ENCODE data around the gene COL1A1.

The COL1A1 gene

DNA sequence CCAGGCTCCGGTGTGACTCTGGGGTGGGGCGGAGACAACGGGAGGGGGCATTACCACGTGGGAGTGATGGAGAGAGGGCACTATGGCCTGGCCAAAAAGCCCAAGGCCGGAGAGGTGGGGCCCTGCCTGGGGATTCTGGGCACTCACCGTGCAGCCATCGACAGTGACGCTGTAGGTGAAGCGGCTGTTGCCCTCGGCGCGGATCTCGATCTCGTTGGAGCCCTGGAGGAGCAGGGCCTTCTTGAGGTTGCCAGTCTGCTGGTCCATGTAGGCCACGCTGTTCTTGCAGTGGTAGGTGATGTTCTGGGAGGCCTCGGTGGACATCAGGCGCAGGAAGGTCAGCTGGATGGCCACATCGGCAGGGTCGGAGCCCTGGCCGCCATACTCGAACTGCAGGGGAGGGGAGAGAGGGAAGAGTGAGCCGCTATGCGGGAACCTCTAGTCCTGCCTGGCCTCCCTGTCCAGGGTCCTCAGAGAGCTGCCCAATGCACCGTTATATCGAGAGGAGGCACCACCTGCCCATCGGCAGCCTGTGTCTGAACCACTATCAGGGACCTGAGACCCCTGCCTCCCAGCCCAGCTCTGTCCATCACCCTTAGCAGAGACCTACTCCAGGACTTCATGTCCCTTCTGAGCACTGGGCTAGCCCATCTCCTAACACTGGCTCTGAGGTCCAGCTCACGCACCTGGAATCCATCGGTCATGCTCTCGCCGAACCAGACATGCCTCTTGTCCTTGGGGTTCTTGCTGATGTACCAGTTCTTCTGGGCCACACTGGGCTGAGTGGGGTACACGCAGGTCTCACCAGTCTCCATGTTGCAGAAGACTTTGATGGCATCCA is 15.6 kb downstream of the COL1A1 start:
- no peak for DNase-seq

DNA sequence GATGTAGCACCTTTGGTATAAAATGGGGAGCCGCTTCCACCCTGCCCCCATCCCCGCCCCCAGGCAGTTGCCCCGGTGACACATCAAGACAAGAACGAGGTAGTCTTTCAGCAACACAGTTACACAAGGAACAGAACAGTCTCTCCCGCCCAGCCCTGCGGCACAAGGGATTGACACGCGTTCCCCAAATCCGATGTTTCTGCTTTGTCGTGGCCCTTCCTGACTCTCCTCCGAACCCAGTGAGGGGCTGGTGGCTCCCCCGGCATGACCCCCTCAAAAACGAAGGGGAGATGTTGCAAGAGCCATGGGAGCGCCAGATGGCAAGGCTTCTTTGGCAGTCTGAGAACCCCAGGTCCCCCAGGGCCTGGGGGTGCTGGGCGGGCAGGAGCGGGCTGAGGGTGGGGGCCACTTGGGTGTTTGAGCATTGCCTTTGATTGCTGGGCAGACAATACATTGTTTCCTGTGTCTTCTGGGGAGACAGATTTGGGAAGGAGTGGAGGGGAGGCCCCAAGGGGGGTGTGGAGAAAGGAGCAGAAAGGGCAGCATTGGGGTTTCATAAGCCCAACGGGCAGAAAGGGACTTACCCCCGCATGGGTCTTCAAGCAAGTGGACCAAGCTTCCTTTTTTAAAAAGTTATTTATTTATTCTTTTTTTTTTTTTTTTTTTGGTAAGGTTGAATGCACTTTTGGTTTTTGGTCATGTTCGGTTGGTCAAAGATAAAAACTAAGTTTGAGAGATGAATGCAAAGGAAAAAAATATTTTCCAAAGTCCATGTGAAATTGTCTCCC is 16.6 kb downstream of the COL1A1 start:
- DNase-seq = no peak

DNA sequence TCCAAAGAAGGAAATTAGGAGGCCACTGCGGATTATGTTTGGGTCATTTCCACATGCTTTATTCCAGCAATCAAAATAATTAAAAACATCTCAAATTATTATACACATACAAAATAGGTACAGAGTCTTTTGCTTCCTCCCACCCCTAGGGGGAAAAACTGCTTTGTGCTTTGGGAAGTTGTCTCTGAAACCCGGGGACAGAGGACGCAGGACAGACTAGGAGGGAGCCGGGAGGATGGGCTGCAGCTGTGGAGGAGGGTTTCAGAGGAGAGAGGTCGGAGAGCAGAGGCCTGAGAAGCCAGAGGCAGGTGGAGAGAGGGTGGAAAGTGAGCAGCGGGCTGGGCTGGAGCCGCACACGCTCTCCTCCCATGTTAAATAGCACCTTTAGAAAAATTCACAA is 17.4 kb downstream of the COL1A1 start:
- DNase-seq = no peak

DNA sequence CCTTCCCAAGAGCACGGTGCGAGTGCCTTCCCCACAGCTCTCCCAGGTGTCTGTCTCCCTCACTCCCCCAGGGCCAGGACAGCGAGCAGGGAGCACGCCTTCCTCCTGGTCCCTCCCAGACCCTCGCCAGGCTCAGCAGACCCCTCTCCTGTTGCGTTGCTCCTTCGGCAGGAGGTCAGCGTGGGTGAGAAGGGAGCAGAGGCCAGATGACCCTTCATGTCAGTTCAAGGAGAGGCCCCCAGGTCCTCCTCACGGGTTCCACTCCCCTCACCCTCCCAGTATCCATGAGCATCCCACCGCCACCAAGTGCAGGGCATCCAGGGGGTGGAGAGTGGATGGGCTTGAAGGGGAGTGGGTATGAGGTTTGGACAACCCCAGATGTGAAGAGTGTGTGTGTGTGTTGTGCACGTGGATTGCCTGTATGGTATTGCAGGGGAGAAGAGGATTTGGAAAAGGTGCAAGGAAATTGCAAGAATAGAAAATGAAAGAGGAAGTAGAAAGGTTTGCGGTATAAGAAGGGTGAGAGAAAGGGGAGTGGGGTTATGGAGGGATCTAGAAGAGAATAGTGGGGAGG is 17.9 kb downstream of the COL1A1 start:
- DNase-seq = no peak

DNA sequence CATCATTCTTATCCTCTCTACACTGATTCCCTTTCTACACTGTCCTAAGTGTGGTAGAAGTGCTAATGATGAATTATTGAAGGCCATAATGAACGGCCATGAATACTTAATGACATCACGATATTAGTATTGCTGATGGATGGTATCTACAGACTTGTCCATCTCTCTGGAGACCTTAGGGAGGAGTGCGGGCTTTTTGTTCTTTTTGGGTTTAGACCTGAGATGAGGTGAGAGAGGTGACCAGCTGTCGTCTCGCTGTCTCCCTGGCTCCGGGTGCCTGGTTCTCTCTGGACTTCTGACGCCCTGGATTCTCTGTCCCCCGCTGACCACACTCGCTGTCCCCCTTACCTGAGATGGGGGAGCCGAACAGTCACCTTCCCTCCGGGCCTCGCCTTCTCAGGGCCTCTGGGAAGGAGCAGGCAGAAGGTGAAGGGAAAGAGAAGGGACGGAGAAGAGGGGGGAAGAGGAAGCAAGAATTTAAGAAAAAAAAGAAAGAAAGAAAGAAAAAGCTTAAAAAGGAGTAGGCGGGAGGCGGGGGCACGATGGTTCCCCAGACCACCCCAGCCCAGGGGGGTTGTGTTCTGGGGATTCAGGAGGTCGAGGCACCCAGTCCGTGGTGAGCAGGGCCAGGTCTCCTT is 18.5 kb downstream of the COL1A1 start:
- DNase-seq = no peak

DNA sequence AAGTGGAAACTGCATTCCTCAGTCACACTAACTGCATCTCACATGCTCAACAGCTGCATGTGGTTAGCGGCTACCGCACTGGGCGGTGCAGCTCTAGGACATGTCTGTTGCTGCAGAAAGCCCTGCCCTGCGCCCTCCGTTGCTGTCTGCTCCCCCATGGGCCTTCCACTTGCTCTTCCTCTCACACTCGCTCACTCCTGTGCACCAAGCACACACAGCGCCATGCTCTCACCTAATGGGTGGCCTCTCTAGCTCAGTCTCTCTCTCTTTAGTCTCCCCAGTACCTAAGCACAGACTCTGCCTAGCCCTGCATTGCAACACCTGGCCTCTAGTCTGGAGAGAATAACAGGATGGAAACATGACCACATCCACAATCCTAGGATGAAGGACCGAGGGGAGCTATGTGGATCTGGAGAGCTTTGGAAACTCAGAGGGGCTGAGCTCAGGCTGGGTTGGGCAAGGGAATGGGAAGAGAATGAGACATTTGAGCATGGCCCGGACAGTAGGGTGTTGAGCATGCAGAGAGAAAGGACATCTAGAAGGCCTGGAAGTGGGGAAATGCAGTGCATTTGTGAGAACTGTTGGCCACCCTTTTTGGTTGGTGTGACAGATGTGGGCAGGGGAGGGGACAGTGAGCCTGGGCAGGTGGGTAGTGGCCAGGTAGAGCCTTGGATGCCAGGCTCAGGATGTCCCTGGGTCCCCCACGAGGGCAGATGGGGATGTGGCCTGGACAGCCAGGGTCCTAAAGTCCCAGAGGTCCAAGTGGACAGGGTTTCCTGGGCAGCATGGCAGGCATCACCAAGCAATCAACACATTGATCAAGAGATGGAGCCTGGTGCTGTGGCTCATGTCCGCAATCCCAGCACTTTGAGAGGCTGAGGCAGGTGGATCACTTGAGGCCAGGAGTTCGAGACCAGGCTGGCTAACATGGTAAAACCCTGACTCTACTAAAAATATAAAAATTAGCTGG is 19.6 kb downstream of the COL1A1 start:
- DNase-seq = no peak

DNA sequence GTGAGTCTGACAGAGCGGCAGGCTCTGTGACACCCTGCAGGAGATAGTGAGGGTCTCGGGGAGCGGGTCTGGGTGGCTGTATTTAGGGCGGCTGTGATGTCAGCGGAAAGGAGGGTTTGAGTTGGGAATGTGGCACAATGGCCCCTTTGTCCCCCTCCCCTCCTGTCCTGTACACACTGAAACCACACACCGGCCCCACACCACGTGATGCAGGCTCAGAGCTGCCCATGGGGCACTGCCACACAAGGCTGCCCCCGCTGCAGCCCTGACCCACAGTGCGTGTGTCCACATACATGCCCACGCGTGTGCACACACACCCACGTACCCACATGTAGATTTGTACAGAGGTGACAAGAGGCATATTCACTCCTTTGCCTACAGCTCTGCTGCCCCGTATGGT is 20.3 kb downstream of the COL1A1 start:
- DNase-seq = no peak

DNA sequence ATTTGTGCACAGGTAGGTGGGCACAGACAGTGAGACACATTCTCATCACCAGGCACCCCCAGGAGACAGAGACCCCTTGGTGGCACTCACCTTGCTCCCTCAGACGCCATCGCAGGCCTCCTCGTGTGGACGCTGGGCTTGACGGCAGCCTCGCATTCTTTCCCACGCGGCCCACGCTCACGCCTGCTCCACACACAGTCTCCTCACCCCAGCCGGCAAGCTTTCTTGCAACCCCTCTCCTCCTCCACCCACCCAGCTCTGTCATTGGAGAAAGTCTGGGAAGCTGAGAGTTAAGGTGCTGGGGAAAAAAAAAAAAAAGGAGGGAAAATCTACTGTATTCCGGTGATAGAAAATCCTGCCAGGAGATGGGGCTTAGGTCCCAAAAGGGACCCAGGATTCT is 20.8 kb downstream of the COL1A1 start:
- DNase-seq = no peak

DNA sequence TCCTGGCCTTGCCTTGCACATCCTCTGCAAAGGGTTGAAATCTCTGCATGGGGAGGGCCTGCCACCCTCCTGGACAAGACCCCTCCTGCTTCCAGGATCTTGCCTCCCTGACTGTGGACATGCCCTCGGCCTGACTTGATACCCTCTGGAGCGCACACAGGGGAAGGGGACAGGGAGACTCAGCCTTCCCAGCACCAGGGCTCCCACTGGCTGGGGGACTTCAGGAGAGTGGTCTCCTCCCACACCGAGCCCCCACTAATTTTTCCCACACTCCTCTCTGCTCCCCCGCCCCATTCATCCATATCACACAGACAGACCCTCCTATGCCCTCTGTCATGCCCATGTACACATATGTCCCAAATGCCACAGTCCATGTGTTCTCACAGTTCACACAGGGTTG is 21.3 kb downstream of the COL1A1 start:
- no peak for DNase-seq

DNA sequence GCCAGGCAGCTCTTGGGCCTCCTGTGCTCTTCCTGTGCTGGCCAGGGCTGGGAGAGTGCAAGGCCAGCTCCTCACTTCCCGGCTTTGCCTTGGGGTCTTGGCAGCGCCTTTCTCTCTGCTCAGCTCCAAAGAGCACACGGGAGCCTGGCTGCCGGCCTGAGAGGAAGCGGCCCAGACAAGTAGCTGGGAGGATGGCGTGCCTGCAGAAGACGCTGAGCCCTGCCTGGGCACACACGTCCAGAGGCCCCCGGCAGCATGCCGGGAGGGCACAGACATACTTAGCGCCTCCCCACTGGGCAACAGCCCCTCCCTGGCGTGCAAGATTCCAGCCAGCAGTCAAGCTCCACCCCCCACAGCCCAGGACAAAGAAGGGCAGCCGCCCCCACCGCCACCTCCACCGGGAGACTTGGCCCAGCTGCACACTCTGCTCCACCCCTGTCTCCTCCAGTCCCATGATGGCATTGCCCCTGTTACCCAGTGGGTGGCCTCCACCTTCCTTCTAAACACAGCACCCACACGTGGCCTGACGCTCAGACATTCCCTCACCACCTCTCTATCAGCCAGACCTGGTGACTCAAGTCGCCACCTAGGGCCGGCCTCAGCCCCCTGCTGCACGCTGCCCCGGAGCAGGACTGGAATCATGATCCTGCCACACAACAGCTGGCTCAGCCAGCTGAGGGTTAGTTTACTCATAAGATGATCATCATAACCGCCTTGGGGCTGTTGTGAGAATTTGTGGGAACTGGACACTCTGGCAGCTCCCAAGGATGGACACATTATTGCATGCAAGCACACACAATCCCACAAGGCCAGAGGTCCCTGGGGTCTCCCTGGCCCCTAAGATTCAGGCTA is 23.2 kb downstream of the COL1A1 start:
- DNase-seq = peak; percentile 45

DNA sequence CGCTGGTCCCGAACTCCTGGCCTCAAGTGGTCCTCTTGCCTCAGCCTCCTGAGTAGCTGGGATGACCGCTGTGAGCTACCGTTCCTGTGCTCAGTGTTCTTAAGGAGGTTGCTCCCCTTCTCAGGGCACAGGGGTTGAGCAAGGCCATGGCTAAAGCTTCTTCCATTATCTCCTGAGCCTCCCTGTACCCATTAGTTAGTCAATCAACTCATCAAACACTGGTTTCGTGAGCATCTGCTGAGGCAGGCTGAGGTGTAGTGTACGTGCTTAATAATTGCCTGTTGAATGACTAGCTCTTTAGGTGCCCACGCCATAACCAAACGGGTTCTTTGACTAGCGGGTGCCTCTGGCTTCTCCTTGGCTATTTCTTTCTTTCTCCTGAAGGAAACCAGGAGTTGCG is 24.0 kb downstream of the COL1A1 start:
- DNase-seq = no peak

DNA sequence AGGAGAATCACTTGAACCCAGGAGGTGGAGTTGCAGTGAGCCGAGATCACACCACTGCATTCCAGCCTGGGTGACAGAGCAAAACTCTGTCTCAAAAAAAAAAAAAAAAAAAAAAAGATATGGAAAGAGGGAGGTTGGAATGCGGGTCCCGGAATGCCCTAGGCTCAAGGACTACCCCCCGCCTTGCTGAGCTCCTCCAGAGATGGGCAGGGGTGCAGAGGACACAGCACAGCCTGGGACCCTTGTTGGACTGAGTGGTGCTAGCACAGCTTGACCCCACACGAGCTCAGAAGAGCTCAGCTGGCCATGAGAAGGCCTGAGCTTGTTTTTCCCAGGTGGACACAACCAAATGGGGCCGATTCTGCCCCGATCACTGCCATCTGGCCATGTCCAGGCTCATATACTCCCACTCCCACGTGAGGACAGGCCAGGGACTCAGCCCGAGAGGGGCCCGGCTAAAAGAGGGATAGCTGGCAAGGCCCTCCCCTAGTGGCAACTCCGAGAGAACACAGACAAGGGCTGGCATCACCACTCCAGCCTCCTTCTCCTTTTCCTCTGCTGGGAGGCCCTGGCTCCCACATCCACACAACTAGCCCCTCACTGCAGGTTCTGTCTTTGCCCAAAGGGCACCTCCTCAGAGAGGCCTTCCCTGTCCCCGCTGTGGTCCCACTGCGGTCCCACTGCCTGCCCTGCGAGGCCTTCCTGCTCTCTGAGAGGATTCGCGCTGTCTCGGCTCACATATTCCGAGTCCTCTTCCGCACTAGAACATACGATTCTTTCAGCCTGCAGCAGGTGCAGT is 24.7 kb downstream of the COL1A1 start:
- no peak for DNase-seq

DNA sequence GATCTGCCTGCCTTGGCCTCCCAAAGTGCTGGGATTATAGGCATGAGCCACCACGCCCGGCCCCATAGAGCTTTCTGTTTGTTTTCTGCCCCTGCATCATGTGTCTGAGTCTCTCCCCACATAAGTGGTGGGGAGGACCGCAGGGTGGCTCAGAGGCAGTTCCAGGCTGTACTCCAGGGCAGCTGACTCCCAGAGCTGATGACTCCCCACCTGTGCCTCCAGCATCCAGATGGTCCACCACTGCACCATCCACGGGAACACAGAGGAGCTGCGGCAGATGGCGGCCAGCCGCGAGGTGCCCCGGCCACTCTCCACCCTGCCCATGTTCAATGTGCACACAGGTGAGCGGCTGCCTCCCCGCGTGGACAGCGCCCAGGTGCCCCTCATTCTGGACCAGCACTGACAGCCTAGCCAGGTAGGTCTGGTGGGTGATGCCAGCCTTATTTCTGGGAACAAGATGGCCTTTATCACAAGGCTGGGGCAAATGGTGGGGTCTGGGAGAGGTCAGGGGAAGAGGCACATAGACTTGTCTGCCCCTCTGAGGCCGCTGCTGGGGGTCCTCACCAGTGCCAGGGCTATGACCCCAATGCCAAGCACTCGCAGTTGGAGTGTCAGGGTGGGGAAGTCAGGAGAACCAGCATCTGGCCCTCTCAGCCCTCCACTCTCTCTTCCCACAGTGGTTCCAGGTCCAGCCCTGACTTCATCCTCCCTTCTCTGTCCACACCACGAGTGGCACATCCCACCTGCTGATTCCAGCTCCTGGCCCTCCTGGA is 26.2 kb downstream of the COL1A1 start:
- DNase-seq = no peak

DNA sequence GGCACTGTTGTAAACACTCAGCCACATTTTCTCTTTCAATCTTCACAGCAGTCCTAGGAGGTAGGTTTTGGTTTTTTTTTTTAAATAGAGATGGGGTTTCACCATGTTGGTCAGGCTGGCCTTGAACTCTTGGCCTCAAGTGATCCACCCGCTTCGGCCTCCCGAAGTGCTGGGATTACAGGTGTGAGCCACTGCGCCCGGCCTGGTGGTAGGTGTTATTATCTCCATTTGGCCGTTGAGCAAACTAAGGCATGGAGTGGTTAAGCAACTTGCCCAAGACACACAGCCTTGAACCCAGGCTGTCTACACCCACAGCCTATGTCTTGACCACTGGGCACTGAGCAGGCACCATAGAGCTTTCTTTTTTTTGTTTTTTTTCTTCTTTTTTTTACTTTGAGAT is 27.0 kb downstream of the COL1A1 start:
- no peak for DNase-seq

DNA sequence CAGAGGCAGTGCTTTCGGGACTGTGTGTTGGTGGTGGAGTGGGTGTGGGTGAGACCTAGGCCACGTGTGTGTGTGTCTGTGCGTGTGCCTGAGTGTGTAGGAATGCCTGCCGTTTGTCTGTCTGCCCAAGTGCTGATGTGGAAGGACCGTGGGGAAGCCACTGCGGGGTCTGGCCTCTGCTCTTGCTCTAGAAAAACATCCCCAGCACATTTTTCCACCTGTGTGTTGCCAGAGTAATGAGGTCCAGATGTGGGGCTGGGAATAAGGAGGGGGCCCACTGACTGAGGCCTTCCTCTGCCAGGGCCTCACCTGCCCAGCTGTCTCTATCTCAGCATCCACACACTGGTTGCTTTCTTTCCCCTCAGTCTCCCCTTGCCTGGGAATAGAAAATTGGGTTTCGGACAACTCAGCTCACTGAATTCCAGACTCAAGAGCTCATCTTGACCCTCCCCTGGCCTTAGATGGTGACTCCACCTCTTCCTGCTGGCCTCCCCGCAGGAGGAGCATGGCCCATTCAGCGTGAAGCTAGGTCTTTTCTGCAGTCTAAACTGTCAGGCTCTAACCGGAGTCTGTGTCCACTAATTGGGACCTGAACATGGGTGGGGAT is 28.0 kb downstream of the COL1A1 start:
- DNase-seq = no peak

DNA sequence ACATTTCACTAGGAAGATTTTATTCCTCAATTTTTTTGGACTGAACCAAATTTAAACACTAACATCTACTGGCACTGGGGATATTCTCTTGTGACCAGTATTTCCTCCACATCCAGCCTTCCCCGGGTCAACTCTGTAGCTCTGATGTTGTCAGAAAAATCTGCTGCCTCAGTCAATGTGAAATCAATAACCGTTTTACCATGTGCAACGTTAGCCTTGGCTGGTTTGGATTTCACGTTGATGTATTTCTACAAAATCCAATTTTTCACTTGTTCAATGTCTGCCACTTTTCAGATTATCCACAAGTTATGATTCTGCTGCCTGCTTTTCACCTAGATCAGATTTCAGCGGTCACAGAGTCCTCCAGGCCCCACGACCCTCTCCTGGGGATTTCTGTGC is 28.5 kb downstream of the COL1A1 start:
- no peak for DNase-seq

DNA sequence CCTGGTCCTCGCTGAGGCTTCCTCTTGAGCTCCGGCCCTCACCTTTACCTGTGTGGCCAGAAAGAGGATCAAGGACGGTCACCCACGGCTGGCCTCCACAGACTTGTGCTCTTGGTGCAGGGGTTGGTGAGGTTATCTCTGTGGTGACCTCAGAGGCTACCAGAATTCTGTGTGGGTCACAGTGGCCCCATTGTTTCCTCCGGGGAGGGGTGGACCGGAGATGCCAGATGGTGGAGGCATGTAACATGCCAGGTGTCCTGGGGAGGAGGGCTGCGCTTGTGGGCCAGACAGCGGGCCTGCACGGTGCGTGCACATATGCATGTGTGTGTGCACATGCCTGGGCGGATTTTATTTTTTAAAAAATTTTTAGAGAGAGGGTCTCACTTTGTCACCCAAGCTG is 29.3 kb downstream of the COL1A1 start:
- no peak for DNase-seq

DNA sequence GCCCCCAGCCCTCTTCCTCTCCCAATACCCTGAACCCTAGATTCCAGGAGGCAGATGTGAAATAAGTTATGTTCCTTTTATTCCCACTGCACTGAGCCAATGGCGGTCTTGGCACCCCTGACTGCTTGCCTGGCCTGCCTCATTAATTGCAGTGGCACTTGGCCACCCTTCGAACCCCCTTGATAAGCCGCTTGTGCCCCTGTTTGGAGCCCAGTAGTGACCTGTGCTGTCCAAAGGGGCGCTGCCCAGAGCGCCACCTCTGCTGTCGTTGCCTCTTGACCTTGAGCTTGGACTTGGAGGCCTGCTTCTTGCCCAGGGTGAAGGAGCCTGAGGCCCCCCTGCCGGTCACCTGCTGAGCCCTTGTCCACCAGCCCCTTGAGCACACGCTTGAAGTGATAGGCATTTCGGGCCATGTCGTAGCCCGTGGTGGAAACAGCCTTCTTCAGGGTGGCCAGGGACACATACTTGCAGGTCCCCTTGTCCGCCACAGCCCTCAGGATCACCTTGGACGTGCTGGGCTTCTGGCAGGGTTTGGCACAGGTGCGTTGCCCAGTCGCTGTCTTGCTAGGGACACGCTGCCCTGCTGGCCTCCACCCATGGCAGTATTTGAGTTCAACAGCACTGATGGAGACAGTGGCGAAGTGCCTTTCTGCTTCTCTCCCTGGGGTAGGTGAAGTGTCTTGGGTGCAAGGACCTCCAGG is 29.9 kb downstream of the COL1A1 start:
- DNase-seq = no peak
